Mucosa of descending colon (tissue), 3 donors: ENCODE measurements around the gene EVPL. TPM values are rescaled to one million over a fixed set of nuclear protein-coding genes. Genes with fewer than 3 reads are reported as not detected.

Experiments
- ATAC-seq: fragments of 200-7000 bp; cut with Tn5 transposase; one replicate; pipeline ENCODE4 v1.9.1; 2020; ENCODE audit warnings: mild to moderate bottlenecking, moderate library complexity
- DNase-seq, 3 donors: peaks; one replicate each; pipeline ENCODE4 v3.0.0-alpha.2; 2020
- H3K36me3 ChIP-seq: fragments of 200-600 bp; one replicate; pipeline ENCODE4 v1.8.0; 2021; ENCODE audit warnings: low read depth, mild to moderate bottlenecking
- H3K4me1 ChIP-seq: fragments of 200-600 bp; one replicate; pipeline ENCODE4 v1.8.0; 2021; ENCODE audit warnings: low read depth, mild to moderate bottlenecking
- H3K4me3 ChIP-seq: fragments of 200-600 bp; one replicate; pipeline ENCODE4 v1.8.0; 2021; ENCODE audit warnings: mild to moderate bottlenecking
- H3K9me3 ChIP-seq: fragments of 200-600 bp; one replicate; pipeline ENCODE4 v1.8.0; 2021; ENCODE audit warnings: mild to moderate bottlenecking
- CTCF ChIP-seq: fragments of 200-600 bp; IDR thresholded peaks from one replicate; pipeline ENCODE4 v1.8.0; 2022; ENCODE audit warnings: antibody characterized with exemption, mild to moderate bottlenecking
- intact Hi-C, 2 donors: fragments of 100-400 bp; cut with DNase I in 1 of 2; cut with micrococcal nuclease in 1 of 2; formaldehyde crosslinking; loops; one replicate each; pipeline versions ENCODE4 v1.11.0 to v1.11.1; 2022; cut with DNase I, micrococcal nuclease
- total RNA-seq, 3 donors: library from RNA; stranded (reverse); fragmentation: NEBNext Ultra II Directional in 2 of 3; extraction: Animal tissue kit (Norgen Biotek cat#: 25700) in 2 of 3; gene quantifications; one replicate each; pipeline versions ENCODE4 v1.2.1 to v1.2.4, GENCODE V29; 2021 to 2023
- donor health status: DM: no; HTN: no; CAD: no; lungs with moderate emphysema.
- donor health status: DM: no; HTN: no; CAD: no.
- donor health status: DM: no; HTN: yes; CAD: no.

Gene EVPL
- total RNA-seq, 3 donors from 2014 or later = 13.3 to 22.6 (median 16.3) TPM

GRCh38 chr17:75995385-75995925, 31.7 kb downstream of the EVPL start:
- H3K9me3 ChIP-seq = no peaks in the 10 kb centered on the region
- intact Hi-C loops = no loop called here
- H3K4me3 ChIP-seq = no peak overlapping the region
- peaks cover 43% of the 10 kb centered on the region for H3K4me1 ChIP-seq
- ATAC-seq (peak; percentile 7), DNase-seq (peak in 2 of 3 donors; percentile 47 to 56)
- H3K36me3 ChIP-seq = no peaks in the 10 kb centered on the region
- TF ChIP-seq CTCF = no peak

- intact Hi-C loops = no loop called here
- Histone ChIP-seq H3K4me3 (no peak overlapping the region), H3K9me3 (no peaks in the 10 kb centered on the region), H3K36me3 (no peaks in the 10 kb centered on the region), H3K4me1 (peaks cover 38% of the 10 kb centered on the region)
- ATAC-seq (no peak), DNase-seq (peak in 1 of 3 donors; percentile 31)
- no peak for TF ChIP-seq CTCF
Measured at GRCh38 chr17:75994802-75995370, 32.2 kb downstream of the EVPL start.

- intact Hi-C loops = no loop called here
- no peaks in the 10 kb centered on the region for H3K36me3 ChIP-seq
- ATAC-seq = no peak
Measured at GRCh38 chr17:75991396-75991795, 35.7 kb downstream of the EVPL start.

GRCh38 chr17:75987041-75987440, 40.1 kb downstream of the EVPL start:
- no peak for ATAC-seq
- H3K4me3 ChIP-seq = no peak overlapping the region
- TF ChIP-seq CTCF = no peak
- peaks cover 10% of the 10 kb centered on the region for H3K4me1 ChIP-seq
- intact Hi-C loops = no loop called here
- H3K9me3 ChIP-seq = no peaks in the 10 kb centered on the region
- DNase-seq = peak in 1 of 3 donors; percentile 9
- H3K36me3 ChIP-seq = no peaks in the 10 kb centered on the region

More at GRCh38 chr17:75991396-75991795, 35.7 kb downstream of the EVPL start:
- Histone ChIP-seq H3K4me3 (no peak overlapping the region), H3K9me3 (no peaks in the 10 kb centered on the region), H3K4me1 (peaks cover 16% of the 10 kb centered on the region)
- DNase-seq = peak in 1 of 3 donors; percentile 18
- no peak for TF ChIP-seq CTCF

- DNase-seq (no peak), ATAC-seq (no peak)
- H3K4me1 ChIP-seq = peaks cover 11% of the 10 kb centered on the region
- intact Hi-C loops = no loop called here
- H3K9me3 ChIP-seq = no peaks in the 10 kb centered on the region
- H3K4me3 ChIP-seq = no peak overlapping the region
- H3K36me3 ChIP-seq = no peaks in the 10 kb centered on the region
- no peak for TF ChIP-seq CTCF
Measured at GRCh38 chr17:75985986-75986385, 41.1 kb downstream of the EVPL start.
